ENCODE results near the gene GRN.
A peak's percentile ranks its signal among the peaks of the same experiment; 100 is the strongest.
"Not testable (repeated sequence)": the region's sequence is repeated elsewhere in the genome, so short reads cannot be mapped to it uniquely, and the experiment has no call there.

GRN gene

GRCh38 chr17:44384823-44385286 lies 39.8 kb downstream of the GRN start:
- no peak for DNase-seq

GRCh38 chr17:44385287-44386181 lies 40.4 kb downstream of the GRN start:
- peak; percentile 75 for DNase-seq

- no peak for DNase-seq
These were observed 41.1 kb downstream of the GRN start for GRCh38 chr17:44386182-44386525.

- DNase-seq: no peak
These were observed 42.7 kb downstream of the GRN start for GRCh38 chr17:44387804-44388203.

GRCh38 chr17:44389281-44389680 lies 44.2 kb downstream of the GRN start, which contains the start of gene ITGA2B:
TSS of gene ITGA2B (minus strand) at chr17:44389649. CDS start at chr17:44389473, 176 bp downstream.
- DNase-seq: no peak

GRCh38 chr17:44389723-44390202 lies 44.7 kb downstream of the GRN start:
- no peak for DNase-seq

- DNase-seq: no peak
These were observed 45.3 kb downstream of the GRN start for GRCh38 chr17:44390250-44390870.

GRCh38 chr17:44394112-44394511 lies 49.0 kb downstream of the GRN start:
- DNase-seq: not testable (repeated sequence)

- no peak for DNase-seq
These were observed 49.7 kb downstream of the GRN start for GRCh38 chr17:44394833-44395232.

- DNase-seq: no peak
These were observed 51.8 kb downstream of the GRN start for GRCh38 chr17:44396946-44397345.

- no peak for DNase-seq
These were observed 52.7 kb downstream of the GRN start for GRCh38 chr17:44397479-44398440.

- DNase-seq: no peak
These were observed 53.9 kb downstream of the GRN start for GRCh38 chr17:44398692-44399691.

GRCh38 chr17:44400226-44400847 lies 55.2 kb downstream of the GRN start:
- no peak for DNase-seq
